Ishikawa (cell line): ENCODE data around the gene ARHGEF6.

Experiments
- CEBPB ChIP-seq: IDR thresholded peaks from 2 replicates; pipeline ENCODE4 v1.6.1; 2012
- CREB1 ChIP-seq: IDR thresholded peaks from 2 replicates; pipeline ENCODE4 v1.6.1; 2012; ENCODE audit warnings: low read depth
- EGR1 ChIP-seq: IDR thresholded peaks from 2 replicates; pipeline ENCODE4 v1.6.1; 2012
- EP300 ChIP-seq: IDR thresholded peaks from 2 replicates; pipeline ENCODE4 v1.6.1; 2012; ENCODE audit warnings: borderline replicate concordance
- FOXM1 ChIP-seq: IDR thresholded peaks from 2 replicates; pipeline ENCODE4 v1.6.1; 2012; ENCODE audit warnings: low read depth, borderline replicate concordance
- MAX ChIP-seq: IDR thresholded peaks from 2 replicates; pipeline ENCODE4 v1.6.1; 2012
- NFIC ChIP-seq: IDR thresholded peaks from 2 replicates; pipeline ENCODE4 v1.6.1; 2012
- RAD21 ChIP-seq: IDR thresholded peaks from 2 replicates; pipeline ENCODE4 v1.6.1; 2012; ENCODE audit warnings: low read depth
- TAF1 ChIP-seq: IDR thresholded peaks from 2 replicates; pipeline ENCODE4 v1.6.1; 2012; ENCODE audit warnings: low read depth, mild to moderate bottlenecking
- TCF12 ChIP-seq: IDR thresholded peaks from 2 replicates; pipeline ENCODE4 v1.6.1; 2012; ENCODE audit warnings: low read depth
- TEAD4 ChIP-seq: IDR thresholded peaks from 2 replicates; pipeline ENCODE4 v1.6.1; 2012
- YY1 ChIP-seq: IDR thresholded peaks from 2 replicates; pipeline ENCODE4 v1.6.1; 2012; ENCODE audit warnings: low read depth
- ZBTB7A ChIP-seq: IDR thresholded peaks from 2 replicates; pipeline ENCODE4 v1.6.1; 2012; ENCODE audit warnings: low read depth
- TF ChIP-seq, protein P1 (sequence below): IDR thresholded peaks from 2 replicates; pipeline ENCODE4 v1.6.1; 2012; ENCODE audit warnings: low read depth, mild to moderate bottlenecking
- TF ChIP-seq, protein P2 (sequence below): IDR thresholded peaks from 2 replicates; pipeline ENCODE4 v1.6.1; 2012

The ARHGEF6 gene

DNA sequence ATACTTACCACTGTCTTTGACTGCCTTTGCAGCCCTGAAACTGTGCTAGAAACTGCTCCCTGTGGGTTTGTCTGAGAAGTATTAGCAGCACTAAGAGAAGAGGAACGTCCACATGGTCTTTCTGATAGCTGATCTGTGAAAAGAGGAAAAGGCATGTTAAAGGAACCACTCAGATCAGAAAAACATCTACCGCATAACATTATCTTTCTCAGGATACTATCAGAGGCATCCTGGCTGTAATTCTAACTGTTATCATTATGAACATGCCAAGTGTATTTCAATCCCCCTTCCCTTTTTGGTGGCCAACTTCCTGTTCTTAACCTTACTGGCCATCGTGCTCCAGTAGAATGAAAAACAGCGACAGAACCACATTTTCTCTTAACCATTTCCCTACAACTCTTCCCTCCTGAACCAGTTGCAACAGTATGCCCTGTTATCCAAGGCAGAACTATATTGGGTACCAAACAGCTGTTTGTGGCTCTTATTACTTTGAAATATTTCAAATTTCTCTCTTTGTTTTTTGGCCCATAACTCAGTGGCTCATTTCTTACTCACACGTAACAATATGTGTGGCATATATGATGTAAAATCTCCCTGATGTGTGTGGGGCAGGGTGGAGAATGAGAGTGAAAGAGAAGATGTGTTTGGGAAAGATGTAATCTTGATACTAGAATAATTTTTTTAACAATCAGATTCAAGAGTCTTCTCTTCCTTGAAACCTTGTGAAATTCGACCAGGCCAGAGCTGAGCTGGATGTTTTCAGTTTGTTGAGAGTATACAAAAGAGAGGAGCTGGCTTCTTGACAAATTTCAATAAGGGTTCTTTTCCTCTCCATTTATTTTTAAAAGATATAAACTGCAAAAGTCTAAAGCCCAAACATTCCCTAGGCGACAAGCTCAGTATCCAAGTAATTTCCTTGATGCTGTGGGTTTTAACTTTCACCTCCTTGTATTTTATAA, 35.2 kb downstream of the ARHGEF6 start:
- no peak for TF ChIP-seq ZBTB7A
- TF ChIP-seq NFIC: no peak
- TF ChIP-seq EGR1: no peak
- TF ChIP-seq CEBPB: no peak
- TF ChIP-seq, protein P1, sequence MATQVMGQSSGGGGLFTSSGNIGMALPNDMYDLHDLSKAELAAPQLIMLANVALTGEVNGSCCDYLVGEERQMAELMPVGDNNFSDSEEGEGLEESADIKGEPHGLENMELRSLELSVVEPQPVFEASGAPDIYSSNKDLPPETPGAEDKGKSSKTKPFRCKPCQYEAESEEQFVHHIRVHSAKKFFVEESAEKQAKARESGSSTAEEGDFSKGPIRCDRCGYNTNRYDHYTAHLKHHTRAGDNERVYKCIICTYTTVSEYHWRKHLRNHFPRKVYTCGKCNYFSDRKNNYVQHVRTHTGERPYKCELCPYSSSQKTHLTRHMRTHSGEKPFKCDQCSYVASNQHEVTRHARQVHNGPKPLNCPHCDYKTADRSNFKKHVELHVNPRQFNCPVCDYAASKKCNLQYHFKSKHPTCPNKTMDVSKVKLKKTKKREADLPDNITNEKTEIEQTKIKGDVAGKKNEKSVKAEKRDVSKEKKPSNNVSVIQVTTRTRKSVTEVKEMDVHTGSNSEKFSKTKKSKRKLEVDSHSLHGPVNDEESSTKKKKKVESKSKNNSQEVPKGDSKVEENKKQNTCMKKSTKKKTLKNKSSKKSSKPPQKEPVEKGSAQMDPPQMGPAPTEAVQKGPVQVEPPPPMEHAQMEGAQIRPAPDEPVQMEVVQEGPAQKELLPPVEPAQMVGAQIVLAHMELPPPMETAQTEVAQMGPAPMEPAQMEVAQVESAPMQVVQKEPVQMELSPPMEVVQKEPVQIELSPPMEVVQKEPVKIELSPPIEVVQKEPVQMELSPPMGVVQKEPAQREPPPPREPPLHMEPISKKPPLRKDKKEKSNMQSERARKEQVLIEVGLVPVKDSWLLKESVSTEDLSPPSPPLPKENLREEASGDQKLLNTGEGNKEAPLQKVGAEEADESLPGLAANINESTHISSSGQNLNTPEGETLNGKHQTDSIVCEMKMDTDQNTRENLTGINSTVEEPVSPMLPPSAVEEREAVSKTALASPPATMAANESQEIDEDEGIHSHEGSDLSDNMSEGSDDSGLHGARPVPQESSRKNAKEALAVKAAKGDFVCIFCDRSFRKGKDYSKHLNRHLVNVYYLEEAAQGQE: no peak
- no peak for TF ChIP-seq RAD21
- TF ChIP-seq YY1: no peak

DNA sequence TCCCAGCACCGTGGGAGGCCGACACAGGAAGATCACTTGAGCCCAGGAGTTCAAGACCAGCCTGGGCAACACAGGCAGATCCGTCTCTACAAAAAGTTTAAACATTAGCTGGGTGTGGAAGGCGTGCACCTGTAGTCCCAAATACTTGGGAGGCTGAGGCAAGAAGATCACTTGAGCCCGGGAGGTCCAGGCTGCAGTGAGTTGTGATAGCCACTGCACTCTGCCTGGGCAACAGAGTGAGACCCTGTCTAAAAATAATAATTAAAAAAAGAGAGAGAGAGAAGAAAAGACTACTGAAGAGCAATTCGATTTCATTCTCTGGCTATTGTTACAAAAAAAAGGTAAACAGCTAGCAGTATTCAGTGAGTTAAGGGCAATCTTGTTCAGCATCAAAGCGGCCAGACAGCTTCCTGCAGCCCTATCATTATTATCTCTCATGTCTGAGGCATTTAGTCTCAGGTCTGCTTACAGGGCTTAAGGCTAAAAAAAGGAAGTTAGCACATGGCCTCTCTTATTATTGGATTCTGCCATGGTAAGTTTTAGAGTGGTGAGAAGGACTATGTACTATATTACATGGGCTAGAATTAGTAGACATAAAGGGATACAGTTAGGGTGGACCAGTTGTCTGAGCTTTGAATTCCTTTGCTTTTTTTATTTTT, 37.9 kb downstream of the ARHGEF6 start:
- TF ChIP-seq YY1: no peak

DNA sequence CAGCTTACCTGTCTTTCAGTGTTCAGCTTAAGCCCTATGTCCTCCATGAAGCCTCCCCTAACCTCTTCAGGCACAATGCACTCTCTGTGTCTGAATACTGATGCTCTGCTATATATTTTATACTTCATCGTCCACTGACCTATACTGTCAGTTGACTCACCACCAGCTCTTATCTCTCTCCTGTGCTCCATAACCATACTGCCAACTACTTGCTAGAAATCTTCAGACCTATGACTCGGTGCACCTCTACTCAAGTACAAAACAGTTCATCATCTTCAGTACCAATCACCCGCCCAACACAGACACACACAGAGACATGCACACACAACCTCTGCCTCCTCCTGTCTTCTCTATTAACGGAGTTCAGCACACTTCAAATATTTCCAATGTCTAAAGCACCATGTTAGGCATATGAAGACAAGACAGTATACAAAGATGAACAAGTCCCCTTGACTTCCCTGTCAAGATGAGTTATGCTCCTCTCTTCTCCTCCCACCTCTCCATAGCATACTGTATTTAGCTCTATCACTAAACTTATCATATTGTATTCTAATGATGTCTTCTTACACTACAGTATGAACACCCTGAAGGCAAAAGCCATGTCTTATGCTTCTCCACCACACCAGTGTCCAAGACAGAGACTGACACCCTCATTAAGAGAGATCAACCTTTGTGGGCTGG, 42.5 kb downstream of the ARHGEF6 start:
- TF ChIP-seq CEBPB (no peak), RAD21 (no peak), NFIC (no peak), TCF12 (no peak), TAF1 (no peak), ZBTB7A (no peak)

DNA sequence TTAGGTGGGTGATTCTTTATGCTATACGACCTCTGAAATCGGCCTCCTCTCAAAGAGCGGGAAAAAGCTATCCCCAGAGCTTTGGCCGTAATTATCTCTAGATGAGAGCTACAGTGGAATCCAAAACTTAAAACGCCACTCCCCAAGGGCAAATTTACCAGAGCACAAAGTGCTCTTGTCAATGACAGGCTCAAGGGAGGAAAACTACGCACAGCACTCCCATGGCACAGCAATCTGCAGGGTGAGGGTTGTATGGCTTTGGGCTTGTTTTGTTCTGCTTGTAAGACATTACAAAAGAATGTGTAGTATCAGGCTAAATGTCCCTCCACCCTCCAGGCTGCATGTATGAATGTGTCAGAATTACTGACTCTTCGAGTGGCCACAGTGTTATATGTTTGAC, 44.0 kb downstream of the ARHGEF6 start:
- TF ChIP-seq TCF12: no peak
- no peak for TF ChIP-seq NFIC
- TF ChIP-seq ZBTB7A: no peak
- no peak for TF ChIP-seq CREB1
- no peak for TF ChIP-seq EGR1
- no peak for TF ChIP-seq TEAD4

- TF ChIP-seq CREB1 (no peak), FOXM1 (no peak), ZBTB7A (no peak)
- TF ChIP-seq, protein P2, sequence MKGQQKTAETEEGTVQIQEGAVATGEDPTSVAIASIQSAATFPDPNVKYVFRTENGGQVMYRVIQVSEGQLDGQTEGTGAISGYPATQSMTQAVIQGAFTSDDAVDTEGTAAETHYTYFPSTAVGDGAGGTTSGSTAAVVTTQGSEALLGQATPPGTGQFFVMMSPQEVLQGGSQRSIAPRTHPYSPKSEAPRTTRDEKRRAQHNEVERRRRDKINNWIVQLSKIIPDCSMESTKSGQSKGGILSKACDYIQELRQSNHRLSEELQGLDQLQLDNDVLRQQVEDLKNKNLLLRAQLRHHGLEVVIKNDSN: no peak
Measured at GRCh38 chrX:136735601-136736000, 45.1 kb downstream of the ARHGEF6 start.

GRCh38 chrX:136733613-136734012, 47.1 kb downstream of the ARHGEF6 start:
- no peak for TF ChIP-seq NFIC

DNA sequence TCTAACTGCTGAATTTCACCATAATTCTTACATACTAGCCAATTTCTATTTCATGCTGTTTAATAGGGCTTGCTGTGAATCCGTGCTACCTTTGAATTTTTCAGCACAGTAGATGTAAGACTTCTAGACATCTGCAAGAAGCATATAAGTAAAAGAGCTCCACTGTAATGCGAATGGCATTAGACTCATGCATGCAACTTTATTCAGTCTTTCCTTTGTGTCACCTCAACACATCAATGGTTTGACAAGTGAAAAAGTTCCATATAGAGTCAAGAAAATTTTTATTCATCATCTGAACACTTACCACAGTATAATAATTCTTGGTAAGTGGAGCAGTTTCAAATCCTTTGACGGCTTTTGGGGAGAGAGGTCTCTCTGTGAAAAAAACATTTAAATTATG, 48.9 kb downstream of the ARHGEF6 start:
- TF ChIP-seq TCF12 (no peak), YY1 (no peak), CREB1 (no peak), FOXM1 (no peak), NFIC (no peak), CEBPB (no peak), RAD21 (no peak), EP300 (no peak), TEAD4 (no peak), TAF1 (no peak), MAX (no peak), EGR1 (no peak), ZBTB7A (no peak)
- TF ChIP-seq, protein P1: no peak
- TF ChIP-seq, protein P2: no peak
